Endothelial cell of umbilical vein (primary cell): ENCODE measurements around the gene LAMC1. TPM values are rescaled to one million over a fixed set of nuclear protein-coding genes. Genes with fewer than 3 reads are reported as not detected.

Source experiments
- BruUV-seq: library from RNA; stranded (reverse); fragments of 400-500 nt; replicated peaks from 2 replicates; lab custom pipeline; 2021; lab: Mats Ljungman, UMichigan
- CTCF ChIA-PET: fragments of 300-600, 350-600 bp; sonication (Branson Sonifier 250); formaldehyde crosslinking; loops from one replicate; lab custom pipeline; 2021; ENCODE audit warnings: antibody characterized with exemption, inconsistent platforms; lab: Charles Lee
- POLR2A ChIA-PET: fragments of 300-600, 350-600 bp; sonication (Branson Sonifier 250); formaldehyde crosslinking; loops from one replicate; lab custom pipeline; 2021; ENCODE audit warnings: antibody characterized with exemption, inconsistent platforms; lab: Charles Lee
- DNase-seq: peaks from one replicate; pipeline ENCODE4 v3.0.0-alpha.2; 2011; ENCODE audit warnings: low read depth, low spot score
- FAIRE-seq: peaks from 2 replicates; lab custom pipeline; 2011; peaks lifted over from hg19 to GRCh38; lab: Jason Lieb, UNC
- H2AFZ ChIP-seq: 2 replicates; pipeline ENCODE4 v1.6.0; 2012; ENCODE audit warnings: low read depth, low read length, control low read depth, inconsistent platforms
- H3K27ac ChIP-seq: 2 replicates; pipeline ENCODE4 v1.5.1; 2011; ENCODE audit warnings: low read depth, mild to moderate bottlenecking, control low read depth, low read length, moderate library complexity; ENCODE audit not compliant: insufficient read depth
- H3K27me3 ChIP-seq, 2 experiments: 2 replicates each; pipeline versions ENCODE4 v1.6.0 to v1.6.1; 2011; ENCODE audit warnings: low read length in 2 of 2, mixed read lengths in 1 of 2; ENCODE audit not compliant: control insufficient read depth in 2 of 2, insufficient read depth in 2 of 2
- H3K36me3 ChIP-seq, 2 experiments: 2 replicates in 1 of 2; 3 replicates in 1 of 2; pipeline ENCODE4 v1.5.1; 2011; ENCODE audit warnings: low read length in 2 of 2, mild to moderate bottlenecking in 1 of 2, moderate library complexity in 1 of 2; ENCODE audit not compliant: control insufficient read depth in 2 of 2, insufficient read depth in 2 of 2; ENCODE audit errors: extremely low read depth in 1 of 2
- H3K4me1 ChIP-seq: 3 replicates; pipeline ENCODE4 v1.5.1; 2011; ENCODE audit warnings: mild to moderate bottlenecking, low read length; ENCODE audit not compliant: control insufficient read depth, insufficient read depth; ENCODE audit errors: extremely low read depth
- H3K4me2 ChIP-seq: 2 replicates; pipeline ENCODE4 v1.6.1; 2011; ENCODE audit warnings: low read length, control low read depth, mixed read lengths; ENCODE audit not compliant: insufficient read depth
- H3K4me3 ChIP-seq, 3 experiments: fragments of 200-600 bp in 1 of 3; sonication (generic), shearing (Covaris generic) in 1 of 3; replicated peaks in 1 of 3; 2 replicates each; pipeline ENCODE4 v1.5.1; 2011 to 2016; ENCODE audit warnings: control low read depth in 3 of 3, low read length in 3 of 3, mild to moderate bottlenecking in 2 of 3, inconsistent platforms in 1 of 3, low read depth in 1 of 3, moderate library complexity in 1 of 3; ENCODE audit not compliant: insufficient read depth in 1 of 3
- H3K79me2 ChIP-seq: 2 replicates; pipeline ENCODE4 v1.6.0; 2012; ENCODE audit warnings: low read length, inconsistent platforms; ENCODE audit not compliant: control insufficient read depth, insufficient read depth
- H3K9ac ChIP-seq: replicated peaks from 2 replicates; pipeline ENCODE3; 2011; ENCODE audit warnings: low read length, control low read depth; ENCODE audit not compliant: insufficient read depth; ENCODE audit errors: extremely low read depth
- H3K9me1 ChIP-seq: replicated peaks from 3 replicates; pipeline ENCODE4 v1.6.0; 2011; ENCODE audit warnings: mild to moderate bottlenecking, low read length; ENCODE audit not compliant: control insufficient read depth, insufficient read depth; ENCODE audit errors: extremely low read depth
- H3K9me3 ChIP-seq: replicated peaks from 2 replicates; pipeline ENCODE4 v1.5.1; 2012; ENCODE audit warnings: low read length, inconsistent platforms; ENCODE audit not compliant: control insufficient read depth, insufficient read depth
- H4K20me1 ChIP-seq: replicated peaks from 2 replicates; pipeline ENCODE3; 2011; ENCODE audit warnings: mild to moderate bottlenecking, low read length; ENCODE audit not compliant: control insufficient read depth, insufficient read depth; ENCODE audit errors: extremely low read depth
- CTCF ChIP-seq, 2 donors: IDR thresholded peaks; 1 replicate in 1 of 2; 2 replicates in 1 of 2; pipeline ENCODE4 v1.5.1; 2011; ENCODE audit warnings: low read length in 2 of 2, mild to moderate bottlenecking in 2 of 2, moderate library complexity in 2 of 2, control low read depth in 1 of 2, inconsistent platforms in 1 of 2, low read depth in 1 of 2; ENCODE audit not compliant: insufficient read depth in 1 of 2; ENCODE audit errors: extremely low read depth in 1 of 2
- EZH2 ChIP-seq: IDR thresholded peaks from 2 replicates; pipeline ENCODE4 v1.6.1; 2012; ENCODE audit warnings: borderline replicate concordance, low read depth, mild to moderate bottlenecking, moderate library complexity, low read length, inconsistent platforms; ENCODE audit not compliant: severe bottlenecking
- FOS ChIP-seq: IDR thresholded peaks from 2 replicates; pipeline ENCODE4 v1.6.1; 2011; ENCODE audit warnings: mild to moderate bottlenecking, low read length, moderate library complexity, borderline replicate concordance; ENCODE audit not compliant: insufficient read depth
- GATA2 ChIP-seq: IDR thresholded peaks from 2 replicates; pipeline ENCODE4 v1.7.0; 2011; ENCODE audit warnings: low read depth, mild to moderate bottlenecking, moderate library complexity, mixed read lengths, low read length; ENCODE audit not compliant: insufficient read length, insufficient read depth
- JUN ChIP-seq: IDR thresholded peaks from 2 replicates; pipeline ENCODE4 v1.6.1; 2011; ENCODE audit warnings: borderline replicate concordance, low read depth; ENCODE audit not compliant: insufficient read length, insufficient read depth
- MAX ChIP-seq: IDR thresholded peaks from 2 replicates; pipeline ENCODE4 v1.6.1; 2011; ENCODE audit not compliant: insufficient read depth, insufficient read length
- MYC ChIP-seq: IDR thresholded peaks from one replicate; pipeline ENCODE4 v1.6.1; 2011; ENCODE audit warnings: mild to moderate bottlenecking, low read depth, low read length
- POLR2A ChIP-seq: IDR thresholded peaks from 2 replicates; pipeline ENCODE4 v1.6.1; 2012; ENCODE audit warnings: low read depth, mild to moderate bottlenecking, control low read depth, low read length
- POLR2AphosphoS5 ChIP-seq: IDR thresholded peaks from 2 replicates; pipeline ENCODE4 v1.6.1; 2012; ENCODE audit warnings: low read depth, mild to moderate bottlenecking, control low read depth, low read length, moderate library complexity; ENCODE audit not compliant: insufficient read depth
- dilution Hi-C: fragments of 300-500 bp; cut with MboI; formaldehyde crosslinking; loops from one replicate; pipeline ENCODE4 v1.15.0; 2019; ENCODE audit warnings: low sequenced_read_pairs; ENCODE audit not compliant: extremely low pct_ligation_motif_present
- intact Hi-C: fragments of 100-400 bp; cut with micrococcal nuclease; formaldehyde crosslinking; loops from one replicate; pipeline ENCODE4 v1.10.0; 2022
- polyA plus RNA-seq, 4 experiments: library from polyadenylated mRNA; depleted of rRNA in 3 of 4; stranded (reverse) in 3 of 4; unstranded in 1 of 4; fragments of >200 nt; gene quantifications; 2 replicates each; pipeline versions ENCODE4 v1.2.1 to v1.2.3, GENCODE V29; 2011 to 2012; ENCODE audit warnings: missing spikeins in 1 of 4
- total RNA-seq: library from RNA; stranded (reverse); gene quantifications from 2 replicates; pipeline ENCODE4 v1.2.3, GENCODE V29; 2021

LAMC1 gene
- total and polyA plus RNA-seq, 2 donors (not counting 3 experiments of a cell fraction or from before 2014, with no cell fraction given), result 92.5 to 216 TPM

- H2AFZ ChIP-seq, result no peak overlapping the region
- ChIA-PET CTCF (no interaction called here), POLR2A (no interaction called here)
- peaks cover 22% of the 10 kb centered on the region for H3K4me1 ChIP-seq
- H3K9me3 ChIP-seq, result no peaks in the 10 kb centered on the region
- TF ChIP-seq JUN (no peak), FOS (no peak), MAX (no peak), GATA2 (no peak), MYC (no peak), POLR2AphosphoS5 (no peak), POLR2A (no peak), CTCF (IDR thresholded peaks at IDR 0.05; ENCODE audit: extremely low read depth in 1 of 2, insufficient read depth in 1 of 2, low read depth in 1 of 2, low read length in 2 of 2) (no peak), EZH2 (no peak)
- H3K79me2 ChIP-seq, result peaks cover 88% of the 10 kb centered on the region
- no peaks in the 10 kb centered on the region for H3K36me3 ChIP-seq
- no peak overlapping the region for H3K4me2 ChIP-seq
- H3K4me3 ChIP-seq, result no peak overlapping the region
- no peak overlapping the region for H3K9ac ChIP-seq
- H3K9me1 ChIP-seq, result no peaks in the 10 kb centered on the region
- H4K20me1 ChIP-seq, result peaks cover 3% of the 10 kb centered on the region
- DNase-seq, result no peak
- no TSS peak for BruUV-seq
- dilution Hi-C loops (no loop called here), intact Hi-C loops (no loop called here)
- FAIRE-seq, result no peak
- H3K27ac ChIP-seq, result no peak overlapping the region
- no peaks in the 10 kb centered on the region for H3K27me3 ChIP-seq
Measured at GRCh38 chr1:183074215-183074614, 51.0 kb downstream of the LAMC1 start.
